Liver (tissue), 3 donors: ENCODE measurements around the gene GORASP2.

ENCODE experiments used
- ATF3 ChIP-seq: IDR thresholded peaks from 2 replicates; pipeline ENCODE4 v1.6.1; 2016; ENCODE audit warnings: antibody characterized with exemption
- CTCF ChIP-seq: fragments of 150-350 bp; IDR thresholded peaks from 2 replicates; pipeline ENCODE4 v1.5.1; 2017; ENCODE audit warnings: improper control_type of control experiment, low read depth, low read length; ENCODE audit not compliant: missing input control
- GABPA ChIP-seq, 2 donors: IDR thresholded peaks in 1 of 2; conservative IDR thresholded peaks in 1 of 2; 2 replicates each; pipeline ENCODE4 v1.6.1; 2016; ENCODE audit warnings: antibody characterized with exemption in 2 of 2, mild to moderate bottlenecking in 1 of 2, moderate library complexity in 1 of 2
- HNF4A ChIP-seq, 2 donors: conservative IDR thresholded peaks; 2 replicates each; pipeline ENCODE4 v1.6.1; 2016; ENCODE audit warnings: antibody characterized with exemption in 2 of 2, mild to moderate bottlenecking in 2 of 2
- JUND ChIP-seq, 2 donors: IDR thresholded peaks; 2 replicates each; pipeline ENCODE4 v1.6.1; 2016; ENCODE audit warnings: antibody characterized with exemption in 2 of 2
- NR2F2 ChIP-seq: IDR thresholded peaks from 2 replicates; pipeline ENCODE4 v1.6.1; 2016; ENCODE audit warnings: antibody characterized with exemption
- RAD21 ChIP-seq, 2 donors: IDR thresholded peaks; 2 replicates each; pipeline ENCODE4 v1.6.1; 2016; ENCODE audit warnings: antibody characterized with exemption in 2 of 2, mild to moderate bottlenecking in 2 of 2
- REST ChIP-seq: IDR thresholded peaks from 2 replicates; pipeline ENCODE4 v1.6.1; 2016; ENCODE audit warnings: antibody characterized with exemption, mild to moderate bottlenecking
- TAF1 ChIP-seq: conservative IDR thresholded peaks from 2 replicates; pipeline ENCODE4 v1.6.1; 2016; ENCODE audit warnings: antibody characterized with exemption, mild to moderate bottlenecking
- YY1 ChIP-seq: IDR thresholded peaks from 2 replicates; pipeline ENCODE4 v1.6.1; 2016; ENCODE audit warnings: antibody characterized with exemption, mild to moderate bottlenecking
- ZBTB33 ChIP-seq: IDR thresholded peaks from 2 replicates; pipeline ENCODE4 v1.6.1; 2016; ENCODE audit warnings: antibody characterized with exemption
- donor health status: healthy.
- donor health status: healthy.

GRCh38 chr2:170897108-170897507 is 31.9 kb upstream of the GORASP2 start:
- TF ChIP-seq REST (no peak), CTCF (no peak), TAF1 (no peak), ATF3 (no peak), JUND (IDR thresholded peaks at IDR 0.05) (no peak), ZBTB33 (no peak), GABPA (IDR thresholded peaks at IDR 0.05 in 1 of 2, conservative IDR thresholded peaks at IDR 0.05 in 1 of 2) (no peak), RAD21 (IDR thresholded peaks at IDR 0.05) (no peak), YY1 (no peak), HNF4A (conservative IDR thresholded peaks at IDR 0.05) (no peak), NR2F2 (no peak)
